Astrocyte (in vitro differentiated cells and primary cell): ENCODE data around the gene ENHO. TPM values are rescaled to one million over a fixed set of nuclear protein-coding genes. Genes with fewer than 3 reads are reported as not detected.

Experiments
- DNase-seq: peaks from one replicate; pipeline ENCODE4 v3.0.0-alpha.2; 2010; ENCODE audit warnings: low read depth
- FAIRE-seq: peaks from 2 replicates; lab custom pipeline; 2011; peaks lifted over from hg19 to GRCh38; lab: Jason Lieb, UNC
- H2AFZ ChIP-seq: 2 replicates; pipeline ENCODE4 v1.6.0; 2012; ENCODE audit warnings: low read depth, low read length, inconsistent platforms
- H3K27ac ChIP-seq: 2 replicates; pipeline ENCODE4 v1.5.1; 2011; ENCODE audit warnings: low read depth, low read length, inconsistent platforms
- H3K27me3 ChIP-seq: 2 replicates; pipeline ENCODE4 v1.6.0; 2011; ENCODE audit warnings: low read length, inconsistent platforms; ENCODE audit not compliant: insufficient read depth
- H3K36me3 ChIP-seq: 2 replicates; pipeline ENCODE4 v1.5.1; 2011; ENCODE audit warnings: low read length, inconsistent platforms; ENCODE audit not compliant: insufficient read depth
- H3K4me1 ChIP-seq: 2 replicates; pipeline ENCODE4 v1.5.1; 2011; ENCODE audit warnings: low read length, inconsistent platforms; ENCODE audit not compliant: insufficient read depth
- H3K4me2 ChIP-seq: 2 replicates; pipeline ENCODE4 v1.6.0; 2012; ENCODE audit warnings: low read length, inconsistent platforms
- H3K4me3 ChIP-seq: 2 replicates; pipeline ENCODE4 v1.5.1; 2011; ENCODE audit warnings: low read depth, mild to moderate bottlenecking, low read length, inconsistent platforms; ENCODE audit not compliant: insufficient read depth
- H3K79me2 ChIP-seq: 2 replicates; pipeline ENCODE4 v1.6.0; 2012; ENCODE audit warnings: mild to moderate bottlenecking, low read length, inconsistent platforms; ENCODE audit not compliant: insufficient read depth
- H3K9ac ChIP-seq: 2 replicates; pipeline ENCODE4 v1.6.0; 2012; ENCODE audit warnings: mild to moderate bottlenecking, low read length, inconsistent platforms
- H3K9me3 ChIP-seq: 2 replicates; pipeline ENCODE4 v1.5.1; 2012; ENCODE audit warnings: low read depth, mild to moderate bottlenecking, low read length, inconsistent platforms; ENCODE audit not compliant: insufficient read depth
- H4K20me1 ChIP-seq: 2 replicates; pipeline ENCODE4 v1.6.0; 2012; ENCODE audit warnings: low read length, inconsistent platforms; ENCODE audit not compliant: insufficient read depth
- H3K27ac Mint-ChIP-seq: one replicate; pipeline ENCODE4 v1.8.0; 2021; ENCODE audit warnings: mild to moderate bottlenecking, mixed read lengths; ENCODE audit not compliant: unreplicated experiment
- H3K27me3 Mint-ChIP-seq: one replicate; pipeline ENCODE4 v1.8.0; 2021; ENCODE audit warnings: low read depth, mixed read lengths; ENCODE audit not compliant: unreplicated experiment
- H3K36me3 Mint-ChIP-seq: one replicate; pipeline ENCODE4 v1.8.0; 2021; ENCODE audit warnings: low read depth, mixed read lengths; ENCODE audit not compliant: unreplicated experiment
- H3K4me1 Mint-ChIP-seq: one replicate; pipeline ENCODE4 v1.8.0; 2021; ENCODE audit warnings: low read depth, mixed read lengths; ENCODE audit not compliant: unreplicated experiment
- H3K4me3 Mint-ChIP-seq: one replicate; pipeline ENCODE4 v1.8.0; 2021; ENCODE audit warnings: mild to moderate bottlenecking, moderate library complexity, mixed read lengths; ENCODE audit not compliant: unreplicated experiment
- H3K9me3 Mint-ChIP-seq: one replicate; pipeline ENCODE4 v1.8.0; 2021; ENCODE audit warnings: mild to moderate bottlenecking, mixed read lengths; ENCODE audit not compliant: unreplicated experiment
- CTCF ChIP-seq: IDR thresholded peaks from 2 replicates; pipeline ENCODE4 v1.5.1; 2011; ENCODE audit warnings: low read depth, mild to moderate bottlenecking, inconsistent platforms, low read length, moderate library complexity; ENCODE audit not compliant: insufficient read depth
- EZH2 ChIP-seq: IDR thresholded peaks from 2 replicates; pipeline ENCODE4 v1.6.1; 2012; ENCODE audit warnings: mild to moderate bottlenecking, low read length, inconsistent platforms; ENCODE audit not compliant: insufficient read depth
- total RNA-seq: library from RNA; stranded (reverse); gene quantifications from 2 replicates; pipeline ENCODE4 v1.2.1, GENCODE V29; 2021

The ENHO gene
- total RNA-seq, 1 donor from 2014 or later: 1.1 TPM

GRCh38 chr9:34501889-34502425, 20.8 kb downstream of the ENHO start:
- no peak overlapping the region for H3K4me3 ChIP-seq
- H3K36me3 ChIP-seq: no peaks in the 10 kb centered on the region
- FAIRE-seq (no peak), DNase-seq (peak; percentile 81)
- Mint-ChIP-seq H3K27me3 (peaks cover 46% of the 10 kb centered on the region), H3K27ac (no peak overlapping the region), H3K4me3 (no peak overlapping the region), H3K36me3 (peaks cover 2% of the 10 kb centered on the region), H3K9me3 (peaks cover 6% of the 10 kb centered on the region), H3K4me1 (peaks cover 21% of the 10 kb centered on the region)
- H3K79me2 ChIP-seq: no peaks in the 10 kb centered on the region
- TF ChIP-seq CTCF (peak; percentile 16), EZH2 (no peak)
- H3K9me3 ChIP-seq: no peaks in the 10 kb centered on the region
- H3K4me1 ChIP-seq: peaks cover 14% of the 10 kb centered on the region
- H3K9ac ChIP-seq: no peak overlapping the region
- no peak overlapping the region for H3K27ac ChIP-seq
- no peak overlapping the region for H2AFZ ChIP-seq
- H4K20me1 ChIP-seq: no peaks in the 10 kb centered on the region
- H3K4me2 ChIP-seq: peak overlapping the region; percentile 38
- peaks cover 26% of the 10 kb centered on the region for H3K27me3 ChIP-seq

GRCh38 chr9:34501372-34501771, 21.4 kb downstream of the ENHO start:
- Histone ChIP-seq H3K9ac (no peak overlapping the region), H3K4me3 (no peak overlapping the region), H3K27me3 (peaks cover 26% of the 10 kb centered on the region), H2AFZ (no peak overlapping the region), H3K4me2 (no peak overlapping the region), H3K9me3 (no peaks in the 10 kb centered on the region), H3K4me1 (peaks cover 14% of the 10 kb centered on the region), H3K36me3 (no peaks in the 10 kb centered on the region), H3K79me2 (no peaks in the 10 kb centered on the region), H4K20me1 (no peaks in the 10 kb centered on the region), H3K27ac (no peak overlapping the region)
- Mint-ChIP-seq H3K4me1 (peaks cover 21% of the 10 kb centered on the region), H3K9me3 (peaks cover 6% of the 10 kb centered on the region), H3K4me3 (no peak overlapping the region), H3K27me3 (peaks cover 40% of the 10 kb centered on the region), H3K27ac (no peak overlapping the region), H3K36me3 (no peaks in the 10 kb centered on the region)
- DNase-seq (no peak), FAIRE-seq (no peak)
- TF ChIP-seq CTCF: no peak
- TF ChIP-seq EZH2: no peak

- no peaks in the 10 kb centered on the region for H3K79me2 ChIP-seq
- no peaks in the 10 kb centered on the region for H3K36me3 ChIP-seq
- no peak overlapping the region for H3K4me3 Mint-ChIP-seq
- H4K20me1 ChIP-seq: no peaks in the 10 kb centered on the region
- no peak for TF ChIP-seq EZH2
- peak; percentile 96 for TF ChIP-seq CTCF
- DNase-seq (no peak), FAIRE-seq (no peak)
- peaks cover 14% of the 10 kb centered on the region for H3K4me1 ChIP-seq
- H3K27me3 Mint-ChIP-seq: peaks cover 34% of the 10 kb centered on the region
- H3K36me3 Mint-ChIP-seq: no peaks in the 10 kb centered on the region
- H3K27me3 ChIP-seq: peaks cover 26% of the 10 kb centered on the region
- no peaks in the 10 kb centered on the region for H3K9me3 ChIP-seq
- H3K9me3 Mint-ChIP-seq: peaks cover 6% of the 10 kb centered on the region
- H3K4me3 ChIP-seq: no peak overlapping the region
- H3K9ac ChIP-seq: no peak overlapping the region
- H3K4me2 ChIP-seq: no peak overlapping the region
- no peak overlapping the region for H3K27ac Mint-ChIP-seq
- H2AFZ ChIP-seq: no peak overlapping the region
- H3K4me1 Mint-ChIP-seq: peaks cover 21% of the 10 kb centered on the region
- no peak overlapping the region for H3K27ac ChIP-seq
Measured at GRCh38 chr9:34500623-34501267, 22.0 kb downstream of the ENHO start.
